ENCODE measurements around the gene SAMD11. TPM values are rescaled to one million over a fixed set of nuclear protein-coding genes. Genes with fewer than 3 reads are reported as not detected.

Gene SAMD11
- total RNA-seq, 4 donors from 2014 or later = 6.2 to 28.8 (median 13.9) TPM

- peaks cover 0 to 29% (median 21%) of the 10 kb centered on the region in 4 donors for H3K36me3 ChIP-seq
- peaks cover 0 to 8% (median 0%) of the 10 kb centered on the region in 4 donors for H3K27me3 ChIP-seq
- no peak for DNase-seq (ENCODE audit: extremely low spot score)
- H3K4me3 ChIP-seq = no peak overlapping the region
- TF ChIP-seq CTCF (IDR thresholded peaks at IDR 0.05) (no peak), POLR2AphosphoS5 (IDR thresholded peaks at IDR 0.05) (no peak), POLR2A (IDR thresholded peaks at IDR 0.05; ENCODE audit: low read depth) (no peak), EP300 (IDR thresholded peaks at IDR 0.05) (no peak)
- H3K4me1 ChIP-seq = peaks cover 36 to 60% (median 51%) of the 10 kb centered on the region in 4 donors
- H3K27ac ChIP-seq (replicated peaks in 1 of 4) = no peak overlapping the region
- no peaks in the 10 kb centered on the region for H3K9me3 ChIP-seq
- WGBS = 94% methylated on average over 37 of the region's 57 CpGs
- intact Hi-C loops (cut with DNase I) = no loop called here
Observed at GRCh38 chr1:962381-963300, 38.9 kb downstream of the SAMD11 start.

- no peak overlapping the region for H3K4me3 ChIP-seq
- intact Hi-C loops (cut with DNase I) = no loop called here
- H3K9me3 ChIP-seq = no peaks in the 10 kb centered on the region
- H3K36me3 ChIP-seq = peaks cover 0 to 29% (median 21%) of the 10 kb centered on the region in 4 donors
- peaks cover 30 to 54% (median 45%) of the 10 kb centered on the region in 4 donors for H3K4me1 ChIP-seq
- no peak overlapping the region for H3K27ac ChIP-seq (replicated peaks in 1 of 4)
- TF ChIP-seq POLR2A (IDR thresholded peaks at IDR 0.05; ENCODE audit: low read depth) (no peak), EP300 (IDR thresholded peaks at IDR 0.05) (no peak), CTCF (IDR thresholded peaks at IDR 0.05) (no peak), POLR2AphosphoS5 (IDR thresholded peaks at IDR 0.05) (no peak)
- peaks cover 0 to 14% (median 0%) of the 10 kb centered on the region in 4 donors for H3K27me3 ChIP-seq
- 94% methylated on average over 9 of the region's 16 CpGs for WGBS
- no peak for DNase-seq (ENCODE audit: extremely low spot score)
Observed at GRCh38 chr1:963301-963651, 39.6 kb downstream of the SAMD11 start.

DNA sequence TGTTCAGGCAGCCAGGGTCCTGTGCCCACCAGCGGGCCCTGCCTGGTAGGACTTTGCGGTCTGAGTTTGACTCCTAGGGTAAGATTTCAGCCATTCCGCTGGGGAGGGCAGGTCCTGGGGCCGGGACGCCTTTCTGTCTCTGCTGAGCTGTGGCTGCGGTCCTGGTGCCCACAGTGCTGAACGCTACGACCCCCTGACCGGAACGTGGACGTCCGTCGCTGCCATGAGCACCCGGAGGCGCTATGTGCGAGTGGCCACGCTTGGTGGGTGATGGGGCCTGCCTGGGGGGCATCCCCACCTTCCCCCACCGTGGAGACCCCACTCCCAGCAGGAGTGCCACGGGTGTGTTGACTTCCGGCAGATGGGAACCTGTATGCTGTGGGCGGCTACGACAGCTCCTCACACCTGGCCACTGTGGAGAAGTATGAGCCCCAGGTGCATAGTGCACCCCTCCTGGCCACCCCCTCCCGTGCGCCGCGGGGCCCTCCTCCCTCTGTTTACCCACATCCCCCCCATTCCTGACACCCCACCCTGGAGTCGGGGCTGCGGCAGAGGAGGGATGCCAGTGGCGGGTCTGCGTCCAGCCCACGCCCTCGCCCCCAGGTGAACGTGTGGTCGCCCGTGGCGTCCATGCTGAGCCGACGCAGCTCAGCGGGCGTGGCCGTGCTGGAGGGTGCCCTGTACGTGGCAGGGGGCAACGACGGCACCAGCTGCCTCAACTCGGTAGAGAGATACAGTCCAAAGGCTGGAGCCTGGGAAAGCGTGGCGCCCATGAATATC, 40.2 kb downstream of the SAMD11 start:
- Histone ChIP-seq H3K4me1 (peaks cover 26 to 49% (median 40%) of the 10 kb centered on the region in 4 donors), H3K27me3 (peaks cover 0 to 20% (median 0%) of the 10 kb centered on the region in 4 donors), H3K4me3 (no peak overlapping the region), H3K27ac (replicated peaks in 1 of 4) (no peak overlapping the region), H3K36me3 (peaks cover 0 to 29% (median 21%) of the 10 kb centered on the region in 4 donors), H3K9me3 (no peaks in the 10 kb centered on the region)
- TF ChIP-seq POLR2A (IDR thresholded peaks at IDR 0.05; ENCODE audit: low read depth) = no peak
- no peak for TF ChIP-seq CTCF (IDR thresholded peaks at IDR 0.05)
- no peak for DNase-seq (ENCODE audit: extremely low spot score)
- intact Hi-C loops (cut with DNase I) = no loop called here
- 91% methylated on average over 21 of the region's 47 CpGs for WGBS

DNA sequence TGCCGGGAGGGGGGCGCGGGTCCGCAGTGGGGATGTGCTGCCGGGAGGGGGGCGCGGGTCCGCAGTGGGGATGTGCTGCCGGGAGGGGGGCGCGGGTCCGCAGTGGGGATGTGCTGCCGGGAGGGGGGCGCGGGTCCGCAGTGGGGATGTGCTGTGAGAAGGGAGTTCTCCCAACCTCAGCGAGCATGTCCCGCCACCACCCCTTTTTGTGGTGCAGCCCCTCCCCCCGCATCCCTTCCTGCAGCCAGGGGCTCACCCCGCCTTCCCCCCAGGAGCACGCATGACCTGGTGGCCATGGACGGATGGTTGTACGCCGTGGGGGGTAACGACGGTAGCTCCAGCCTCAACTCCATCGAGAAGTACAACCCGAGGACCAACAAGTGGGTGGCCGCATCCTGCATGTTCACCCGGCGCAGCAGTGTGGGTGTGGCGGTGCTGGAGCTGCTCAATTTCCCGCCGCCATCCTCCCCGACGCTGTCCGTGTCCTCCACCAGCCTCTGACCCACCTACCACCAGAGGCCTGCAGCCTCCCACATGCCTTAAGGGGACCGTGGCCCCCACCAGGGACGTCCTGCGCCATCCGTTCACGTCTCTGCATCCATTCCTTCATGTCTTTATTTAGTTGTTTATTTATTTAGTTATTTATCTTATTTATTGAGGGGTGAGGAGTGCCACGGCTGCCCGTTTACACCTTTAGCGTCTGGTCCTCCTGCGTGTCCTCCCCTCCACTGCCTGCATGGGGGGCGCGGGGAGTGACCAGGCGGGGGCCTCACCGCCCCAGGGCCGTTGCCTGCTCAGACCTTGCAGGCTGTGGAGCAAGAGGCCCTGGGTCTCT, 41.2 kb downstream of the SAMD11 start:
- no peaks in the 10 kb centered on the region for H3K9me3 ChIP-seq
- peaks cover 20 to 42% (median 33%) of the 10 kb centered on the region in 4 donors for H3K4me1 ChIP-seq
- no peak overlapping the region for H3K27ac ChIP-seq (replicated peaks in 1 of 4)
- H3K4me3 ChIP-seq = no peak overlapping the region
- WGBS = 93% methylated on average over 33 of the region's 51 CpGs
- no peak for DNase-seq (ENCODE audit: extremely low spot score)
- TF ChIP-seq EP300 (IDR thresholded peaks at IDR 0.05) (no peak), CTCF (IDR thresholded peaks at IDR 0.05) (no peak), POLR2A (IDR thresholded peaks at IDR 0.05; ENCODE audit: low read depth) (no peak), POLR2AphosphoS5 (IDR thresholded peaks at IDR 0.05) (no peak)
- intact Hi-C loops (cut with DNase I) = no loop called here
- H3K27me3 ChIP-seq = peaks cover 0 to 29% (median 0%) of the 10 kb centered on the region in 4 donors
- peaks cover 0 to 29% (median 21%) of the 10 kb centered on the region in 4 donors for H3K36me3 ChIP-seq
